ENCODE data around the gene FRMD4B. TPM values are rescaled to one million over a fixed set of nuclear protein-coding genes. Genes with fewer than 3 reads are reported as not detected.

The FRMD4B gene
- total and polyA plus RNA-seq, 2 experiments from 2014 or later, result 6.4 to 12.8 TPM

- TF ChIP-seq, protein P1, sequence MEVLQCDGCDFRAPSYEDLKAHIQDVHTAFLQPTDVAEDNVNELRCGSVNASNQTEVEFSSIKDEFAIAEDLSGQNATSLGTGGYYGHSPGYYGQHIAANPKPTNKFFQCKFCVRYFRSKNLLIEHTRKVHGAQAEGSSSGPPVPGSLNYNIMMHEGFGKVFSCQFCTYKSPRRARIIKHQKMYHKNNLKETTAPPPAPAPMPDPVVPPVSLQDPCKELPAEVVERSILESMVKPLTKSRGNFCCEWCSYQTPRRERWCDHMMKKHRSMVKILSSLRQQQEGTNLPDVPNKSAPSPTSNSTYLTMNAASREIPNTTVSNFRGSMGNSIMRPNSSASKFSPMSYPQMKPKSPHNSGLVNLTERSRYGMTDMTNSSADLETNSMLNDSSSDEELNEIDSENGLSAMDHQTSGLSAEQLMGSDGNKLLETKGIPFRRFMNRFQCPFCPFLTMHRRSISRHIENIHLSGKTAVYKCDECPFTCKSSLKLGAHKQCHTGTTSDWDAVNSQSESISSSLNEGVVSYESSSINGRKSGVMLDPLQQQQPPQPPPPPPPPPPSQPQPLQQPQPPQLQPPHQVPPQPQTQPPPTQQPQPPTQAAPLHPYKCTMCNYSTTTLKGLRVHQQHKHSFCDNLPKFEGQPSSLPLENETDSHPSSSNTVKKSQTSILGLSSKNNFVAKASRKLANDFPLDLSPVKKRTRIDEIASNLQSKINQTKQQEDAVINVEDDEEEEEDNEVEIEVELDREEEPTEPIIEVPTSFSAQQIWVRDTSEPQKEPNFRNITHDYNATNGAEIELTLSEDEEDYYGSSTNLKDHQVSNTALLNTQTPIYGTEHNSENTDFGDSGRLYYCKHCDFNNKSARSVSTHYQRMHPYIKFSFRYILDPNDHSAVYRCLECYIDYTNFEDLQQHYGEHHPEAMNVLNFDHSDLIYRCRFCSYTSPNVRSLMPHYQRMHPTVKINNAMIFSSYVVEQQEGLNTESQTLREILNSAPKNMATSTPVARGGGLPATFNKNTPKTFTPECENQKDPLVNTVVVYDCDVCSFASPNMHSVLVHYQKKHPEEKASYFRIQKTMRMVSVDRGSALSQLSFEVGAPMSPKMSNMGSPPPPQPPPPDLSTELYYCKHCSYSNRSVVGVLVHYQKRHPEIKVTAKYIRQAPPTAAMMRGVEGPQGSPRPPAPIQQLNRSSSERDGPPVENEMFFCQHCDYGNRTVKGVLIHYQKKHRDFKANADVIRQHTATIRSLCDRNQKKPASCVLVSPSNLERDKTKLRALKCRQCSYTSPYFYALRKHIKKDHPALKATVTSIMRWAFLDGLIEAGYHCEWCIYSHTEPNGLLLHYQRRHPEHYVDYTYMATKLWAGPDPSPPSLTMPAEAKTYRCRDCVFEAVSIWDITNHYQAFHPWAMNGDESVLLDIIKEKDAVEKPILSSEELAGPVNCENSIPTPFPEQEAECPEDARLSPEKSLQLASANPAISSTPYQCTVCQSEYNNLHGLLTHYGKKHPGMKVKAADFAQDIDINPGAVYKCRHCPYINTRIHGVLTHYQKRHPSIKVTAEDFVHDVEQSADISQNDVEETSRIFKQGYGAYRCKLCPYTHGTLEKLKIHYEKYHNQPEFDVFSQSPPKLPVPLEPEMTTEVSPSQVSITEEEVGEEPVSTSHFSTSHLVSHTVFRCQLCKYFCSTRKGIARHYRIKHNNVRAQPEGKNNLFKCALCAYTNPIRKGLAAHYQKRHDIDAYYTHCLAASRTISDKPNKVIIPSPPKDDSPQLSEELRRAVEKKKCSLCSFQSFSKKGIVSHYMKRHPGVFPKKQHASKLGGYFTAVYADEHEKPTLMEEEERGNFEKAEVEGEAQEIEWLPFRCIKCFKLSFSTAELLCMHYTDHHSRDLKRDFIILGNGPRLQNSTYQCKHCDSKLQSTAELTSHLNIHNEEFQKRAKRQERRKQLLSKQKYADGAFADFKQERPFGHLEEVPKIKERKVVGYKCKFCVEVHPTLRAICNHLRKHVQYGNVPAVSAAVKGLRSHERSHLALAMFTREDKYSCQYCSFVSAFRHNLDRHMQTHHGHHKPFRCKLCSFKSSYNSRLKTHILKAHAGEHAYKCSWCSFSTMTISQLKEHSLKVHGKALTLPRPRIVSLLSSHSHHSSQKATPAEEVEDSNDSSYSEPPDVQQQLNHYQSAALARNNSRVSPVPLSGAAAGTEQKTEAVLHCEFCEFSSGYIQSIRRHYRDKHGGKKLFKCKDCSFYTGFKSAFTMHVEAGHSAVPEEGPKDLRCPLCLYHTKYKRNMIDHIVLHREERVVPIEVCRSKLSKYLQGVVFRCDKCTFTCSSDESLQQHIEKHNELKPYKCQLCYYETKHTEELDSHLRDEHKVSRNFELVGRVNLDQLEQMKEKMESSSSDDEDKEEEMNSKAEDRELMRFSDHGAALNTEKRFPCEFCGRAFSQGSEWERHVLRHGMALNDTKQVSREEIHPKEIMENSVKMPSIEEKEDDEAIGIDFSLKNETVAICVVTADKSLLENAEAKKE (CRISPR knock-in tag; IDR thresholded peaks at IDR 0.05), result no peak
- no peak for TF ChIP-seq ZNF114 (CRISPR knock-in tag; IDR thresholded peaks at IDR 0.05)
- no peak for TF ChIP-seq NANOG (IDR thresholded peaks at IDR 0.05; ENCODE audit: borderline replicate concordance)
- no peak for TF ChIP-seq EZH2phosphoT487 (IDR thresholded peaks at IDR 0.05; ENCODE audit: unreplicated experiment)
- TF ChIP-seq CREB1 (CRISPR knock-in tag; IDR thresholded peaks at IDR 0.05; ENCODE audit: low read depth), result no peak
- no peak for TF ChIP-seq JUNB (IDR thresholded peaks at IDR 0.05; ENCODE audit: unreplicated experiment)
- no peak for TF ChIP-seq CTCF (conservative IDR thresholded peaks at IDR 0.05; ENCODE audit: low read depth in 2 of 2)
- TF ChIP-seq ZNF331 (CRISPR knock-in tag; IDR thresholded peaks at IDR 0.05; ENCODE audit: low read depth), result no peak
- no peak for TF ChIP-seq POLR2AphosphoS5 (IDR thresholded peaks at IDR 0.05; ENCODE audit: low read depth)
- TF ChIP-seq EZH2 (IDR thresholded peaks at IDR 0.05; ENCODE audit: low read depth, unreplicated experiment), result no peak
Measured at GRCh38 chr3:69379661-69380060, 6.2 kb downstream of the FRMD4B start (continued).
